Measurements from ENCODE around the gene MICAL3.

The MICAL3 gene

GRCh38 chr22:17924735-17925364 is 99.5 kb downstream of the MICAL3 start:
- DNase-seq, result no peak

GRCh38 chr22:17924076-17924475 is 100.3 kb downstream of the MICAL3 start:
- no peak for DNase-seq

DNA sequence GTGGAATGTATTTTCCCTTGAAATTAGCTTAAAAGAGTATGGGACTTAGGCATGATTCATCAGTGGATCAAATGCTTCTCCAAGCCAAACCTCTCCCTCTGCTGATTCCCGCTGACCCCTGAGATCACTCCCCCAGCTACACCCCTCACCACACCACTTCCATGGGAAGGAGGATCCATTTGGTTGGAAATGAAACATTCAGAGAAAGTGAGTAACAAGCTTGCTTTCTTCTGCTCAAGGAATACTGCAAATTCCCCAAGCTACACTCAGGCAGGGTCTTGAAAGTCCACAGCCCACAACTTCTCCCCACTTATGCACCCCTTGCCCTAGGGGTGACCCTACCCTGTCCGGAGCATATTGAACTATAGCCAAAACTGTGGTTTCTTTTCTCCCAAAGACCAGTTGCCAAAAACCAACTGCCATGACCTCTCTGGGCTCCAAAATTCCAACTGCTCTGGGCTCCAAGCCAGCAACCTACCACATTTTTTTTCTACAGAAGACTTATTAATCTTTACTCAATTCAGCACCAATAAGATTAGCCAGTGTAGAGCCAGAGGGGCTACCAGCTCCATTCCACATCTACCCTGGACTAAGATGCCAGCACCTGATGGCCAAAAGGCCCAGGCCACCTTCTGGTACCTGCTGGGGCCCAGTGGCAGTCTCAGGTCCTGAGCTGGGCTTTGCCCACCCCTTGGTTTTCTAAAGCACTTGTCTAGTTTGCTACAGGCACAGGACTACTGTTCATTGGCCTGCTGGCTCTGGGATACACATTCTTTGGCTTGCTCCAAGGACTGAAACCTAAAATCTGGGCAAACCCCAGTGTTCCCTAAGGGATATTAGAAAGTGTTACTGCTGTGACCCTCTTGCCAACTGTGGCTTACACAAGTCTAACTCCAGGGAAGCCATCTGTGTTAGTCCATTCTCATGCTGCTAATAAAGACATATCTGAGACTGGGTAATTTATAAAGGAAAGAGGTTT is 101.1 kb downstream of the MICAL3 start:
- peak; percentile 21 for DNase-seq

- no peak for DNase-seq
Observed at GRCh38 chr22:17921871-17922821, 102.2 kb downstream of the MICAL3 start.

DNA sequence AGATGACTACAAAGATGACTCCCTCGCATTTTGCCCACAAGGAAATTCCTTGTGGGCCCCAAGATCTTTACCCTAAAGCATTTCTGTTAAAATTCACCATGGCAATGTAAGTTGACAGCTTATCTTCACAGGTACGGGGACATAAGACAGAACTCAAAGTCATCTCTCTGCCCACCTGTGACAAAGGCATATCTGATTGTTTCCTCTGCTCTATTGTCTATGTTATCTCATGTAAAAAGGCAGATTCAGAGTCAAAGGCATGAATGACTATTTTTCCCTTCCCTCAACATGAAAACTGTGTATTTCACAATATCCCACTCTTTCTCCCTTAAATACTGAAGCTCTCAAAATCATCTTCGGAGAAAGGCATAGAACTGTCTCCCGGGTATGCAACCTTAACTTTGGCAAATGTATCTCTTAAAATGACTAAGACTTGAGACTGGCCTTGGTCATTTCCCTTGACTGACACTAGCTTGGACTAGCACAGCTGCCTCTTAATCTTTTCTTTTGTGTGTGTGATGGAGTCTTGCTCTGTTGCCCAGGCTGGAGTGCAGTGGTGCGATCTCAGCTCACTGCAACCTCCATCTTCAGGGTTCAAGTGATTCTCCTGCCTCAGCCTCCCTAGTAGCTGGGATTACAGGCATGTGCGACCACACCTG is 103.2 kb downstream of the MICAL3 start:
- DNase-seq, result no peak

DNA sequence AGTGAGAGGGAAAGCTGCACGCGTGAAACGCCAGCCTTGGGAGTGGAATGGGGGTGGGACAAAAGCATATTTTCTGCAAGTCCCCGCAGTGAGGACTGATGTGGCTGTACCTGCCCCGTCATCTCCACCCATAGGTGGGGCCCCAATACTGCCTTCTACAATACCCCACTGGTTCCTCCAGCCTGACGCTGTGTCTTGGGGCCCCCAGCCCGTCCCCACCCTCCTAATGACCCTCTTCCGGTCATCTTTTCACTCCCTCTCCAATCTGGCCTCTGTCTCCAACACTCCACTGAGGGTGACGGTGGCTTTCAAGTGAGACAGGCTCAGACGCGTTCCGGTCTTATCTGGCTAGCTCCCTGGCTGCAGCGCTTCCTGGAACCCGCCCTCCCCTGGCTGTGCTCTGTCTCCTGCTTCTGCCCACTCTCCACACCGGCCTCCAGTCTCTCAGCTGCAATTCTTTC is 104.2 kb downstream of the MICAL3 start:
- peak; percentile 91 for DNase-seq

DNA sequence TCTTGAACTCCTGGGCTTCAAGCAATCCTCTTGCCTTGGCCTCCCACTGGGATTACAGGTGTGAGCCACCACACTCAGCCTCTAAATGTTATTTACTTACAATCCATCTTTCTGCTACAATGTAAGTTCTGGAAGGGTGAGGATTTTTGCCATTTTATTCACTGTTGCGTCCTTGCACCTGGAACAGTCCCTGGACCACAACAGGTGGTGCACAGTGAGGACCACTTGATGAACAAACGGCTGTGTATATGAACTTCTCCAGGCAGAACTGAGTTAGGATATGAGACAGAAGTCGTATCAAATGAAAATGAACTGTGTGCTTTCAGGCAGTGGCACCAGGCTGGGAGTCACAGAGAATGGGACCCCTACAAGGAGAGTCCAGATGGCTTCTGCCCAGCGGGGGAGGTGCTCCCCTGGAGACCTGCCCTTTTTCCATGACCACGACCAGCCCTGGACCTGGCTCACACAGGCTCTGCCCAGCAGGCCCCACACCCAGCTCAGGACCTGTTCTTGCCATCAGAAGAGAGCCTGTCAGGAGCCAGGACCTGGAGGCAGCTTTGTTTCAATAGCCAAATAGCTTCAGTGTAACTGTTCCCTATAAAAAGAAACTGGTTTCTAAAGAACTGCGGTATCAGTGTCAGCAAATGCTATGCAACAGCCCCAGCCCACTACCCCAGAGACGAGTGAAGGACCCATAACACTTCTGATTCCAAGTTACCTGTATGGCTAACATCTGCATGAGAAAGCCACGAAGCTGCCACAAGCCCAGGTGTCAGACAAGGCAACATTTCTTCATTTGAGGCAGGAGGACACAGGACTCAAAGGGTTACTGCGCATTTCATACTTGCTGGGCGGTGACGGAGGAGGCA is 104.9 kb downstream of the MICAL3 start:
- DNase-seq, result no peak

DNA sequence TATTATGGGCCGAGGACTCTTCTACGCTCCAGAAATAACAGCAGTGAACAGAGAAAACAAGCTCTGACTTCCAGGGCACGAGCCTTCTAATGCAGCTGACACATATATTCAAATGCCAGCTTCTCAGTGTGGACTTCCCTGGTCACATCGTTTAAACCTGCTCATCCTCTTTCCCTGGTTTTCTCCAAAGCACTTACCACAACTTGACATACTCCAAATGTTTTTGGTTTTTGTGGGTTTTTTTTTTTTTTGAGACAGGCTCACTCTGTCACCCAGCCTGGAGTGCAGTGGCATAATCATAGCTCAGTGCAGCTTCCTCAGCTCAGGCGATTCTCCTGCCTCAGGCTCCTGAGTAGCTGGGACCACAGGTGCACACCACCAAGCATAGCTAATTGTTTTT is 105.5 kb downstream of the MICAL3 start:
- DNase-seq, result no peak

DNA sequence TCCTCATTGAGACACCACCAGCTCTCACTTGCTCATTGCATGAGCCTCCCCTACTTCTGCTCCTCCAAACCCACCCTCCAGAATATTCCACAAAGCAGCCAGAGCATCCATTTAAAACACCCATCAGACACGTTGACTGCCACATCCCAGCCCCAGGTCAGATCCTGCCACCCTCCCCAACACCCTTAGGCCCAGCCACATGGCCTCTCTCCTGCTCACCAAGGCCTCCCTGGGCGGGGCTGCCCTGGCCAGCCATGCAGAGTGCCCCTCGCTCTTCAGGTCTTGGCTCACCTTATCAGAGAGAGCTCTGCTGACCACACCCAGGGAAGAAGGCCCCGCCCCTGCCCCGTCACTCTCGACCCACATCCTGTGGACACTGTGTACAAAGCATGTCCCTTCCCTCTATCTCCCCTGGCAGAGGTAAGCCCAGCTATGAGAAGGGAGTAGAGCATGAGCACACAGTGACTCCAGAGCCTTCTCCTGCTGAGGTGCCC is 106.8 kb downstream of the MICAL3 start:
- peak; percentile 88 for DNase-seq

DNA sequence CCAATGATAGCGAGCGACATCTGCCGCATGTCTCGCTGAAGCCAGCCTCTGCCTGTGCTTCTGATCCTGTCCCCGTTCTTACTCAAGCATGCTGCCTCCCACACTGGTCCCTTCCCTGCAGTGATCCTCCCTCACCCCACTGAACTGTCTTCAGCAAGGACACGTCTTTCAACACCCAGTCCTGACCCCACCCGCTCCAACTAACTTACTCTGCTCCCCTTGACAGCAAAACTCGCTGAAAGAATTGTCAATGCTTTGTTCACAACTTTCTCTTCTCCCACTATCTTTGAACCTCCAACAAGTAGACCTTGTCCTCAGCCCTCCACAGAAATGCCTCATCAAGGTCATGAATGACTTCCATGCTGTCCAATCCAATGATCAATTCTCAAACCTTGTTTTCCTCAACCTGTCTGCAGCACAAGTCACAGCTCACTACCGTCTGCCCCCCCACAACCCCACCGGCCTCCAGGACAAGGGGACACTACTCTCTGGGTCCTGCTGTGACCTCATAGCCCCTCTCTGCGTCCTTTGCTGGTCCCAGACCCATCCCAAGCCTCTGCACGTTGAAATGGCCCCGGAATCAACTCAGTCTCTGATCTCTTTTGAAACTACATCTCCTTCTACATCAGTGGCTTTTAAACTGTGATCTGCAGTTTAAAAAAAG is 108.0 kb downstream of the MICAL3 start:
- DNase-seq, result peak; percentile 39

- DNase-seq, result no peak
Observed at GRCh38 chr22:17915676-17916075, 108.7 kb downstream of the MICAL3 start.

DNA sequence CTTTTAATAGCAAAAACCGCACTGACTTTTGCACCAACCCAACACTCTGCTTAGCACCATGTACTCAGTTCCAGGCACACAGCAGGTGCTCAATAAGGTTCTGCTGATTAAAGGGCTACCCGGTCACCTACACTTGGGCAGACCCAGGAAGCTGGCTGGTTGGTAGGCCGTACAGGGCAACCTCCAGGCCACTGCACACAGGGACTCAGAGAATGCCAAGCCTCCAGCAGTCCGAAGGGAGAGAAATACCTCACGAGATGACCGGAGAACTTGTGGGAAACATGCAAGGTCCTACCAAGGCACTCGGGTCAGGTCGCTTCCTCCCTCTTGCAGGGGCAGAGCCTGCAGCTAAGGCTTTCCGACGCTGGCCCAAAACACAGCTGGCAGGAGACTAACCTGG is 109.2 kb downstream of the MICAL3 start:
- DNase-seq, result no peak

DNA sequence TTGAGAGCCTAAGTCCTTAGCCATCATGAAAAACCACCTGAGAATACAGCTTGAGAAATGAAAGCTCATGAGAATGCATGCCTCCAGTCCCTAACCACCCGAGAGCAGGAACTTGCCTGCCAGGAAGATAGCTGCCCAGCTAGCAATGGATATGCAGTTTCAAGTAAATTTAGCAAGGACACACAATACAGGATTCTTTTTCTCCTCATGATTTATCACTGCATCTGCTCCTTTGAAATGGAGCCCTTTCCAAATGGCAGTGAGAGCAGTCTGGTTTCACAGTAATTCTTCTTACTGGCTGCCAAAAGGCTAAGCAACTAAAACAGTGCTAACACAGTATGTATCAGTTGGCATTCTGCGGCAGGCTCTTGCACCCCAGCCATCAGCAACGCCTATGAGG is 109.9 kb downstream of the MICAL3 start:
- DNase-seq, result no peak

- peak; percentile 57 for DNase-seq
Observed at GRCh38 chr22:17913801-17914347, 110.5 kb downstream of the MICAL3 start.

- DNase-seq, result no peak
Observed at GRCh38 chr22:17912945-17913721, 111.2 kb downstream of the MICAL3 start.

- no peak for DNase-seq
Observed at GRCh38 chr22:17911887-17912286, 112.5 kb downstream of the MICAL3 start.

GRCh38 chr22:17911312-17911705 is 113.1 kb downstream of the MICAL3 start:
- DNase-seq, result no peak

DNA sequence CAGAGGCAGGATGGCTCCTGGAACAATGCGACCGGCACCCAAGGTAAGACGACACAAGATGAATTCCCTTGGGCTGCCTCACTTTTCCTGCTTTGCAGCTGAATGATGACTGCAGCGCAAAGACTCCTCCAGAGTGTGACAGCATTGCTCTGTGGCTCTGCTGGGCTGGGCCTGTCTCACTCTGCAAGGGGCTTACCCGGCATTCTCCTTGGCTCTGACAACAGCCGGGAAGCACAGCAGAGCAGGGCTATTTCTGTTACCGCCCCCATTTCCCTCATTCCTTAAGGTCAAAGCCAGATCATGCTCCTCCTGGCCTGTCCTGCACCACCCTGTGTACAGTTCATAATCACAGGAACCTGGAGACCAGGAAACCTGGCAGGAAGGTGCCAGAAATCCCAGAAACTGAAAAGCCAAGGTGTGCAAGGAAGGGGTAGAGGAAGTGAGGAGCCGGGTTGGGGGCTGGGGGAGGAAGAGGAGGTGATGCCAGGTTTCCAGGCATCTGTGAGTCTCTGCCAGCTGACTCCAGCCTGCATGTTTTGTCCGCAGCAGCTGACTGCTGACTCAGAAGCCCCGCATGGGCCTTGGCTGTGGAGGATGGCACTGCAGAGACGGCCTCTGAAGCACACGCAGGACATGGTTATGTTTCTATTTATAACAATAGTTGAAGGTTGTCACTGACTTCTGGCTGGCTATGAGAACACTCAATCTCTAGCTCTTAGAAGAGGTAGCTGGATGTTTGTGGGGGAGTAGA is 113.6 kb downstream of the MICAL3 start:
- DNase-seq, result peak; percentile 43

DNA sequence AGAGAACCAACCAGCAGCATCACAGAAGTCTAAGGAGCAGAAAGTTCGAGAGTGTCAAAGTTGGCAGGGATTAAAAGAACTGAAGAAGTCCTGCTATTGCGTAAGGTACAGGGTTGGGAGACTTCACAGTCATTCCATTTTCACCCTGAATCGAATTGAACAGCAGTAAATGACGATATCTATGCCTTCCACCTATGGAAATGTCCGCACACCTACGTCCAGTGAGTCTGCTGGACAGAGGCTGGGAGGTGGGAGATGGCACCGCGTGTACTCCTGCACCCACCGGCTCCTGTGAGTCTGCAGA is 116.7 kb downstream of the MICAL3 start:
- no peak for DNase-seq

All from hematopoietic multipotent progenitor cell treated with erythropoietin and hydrocortisone succinate and interleukin-3 and kit ligand, for 4 days (in vitro differentiated cells).